Measurements from ENCODE around the gene GDF11. TPM values are rescaled to one million over a fixed set of nuclear protein-coding genes. Genes with fewer than 3 reads are reported as not detected.

Gene GDF11
- total RNA-seq, 1 experiment from 2014 or later, result 31.8 TPM

GRCh38 chr12:55736076-55736475 lies 6.8 kb upstream of the GDF11 start:
- H3K4ac ChIP-seq (ENCODE audit: low read depth, low read length), result no peak overlapping the region
- no peak overlapping the region for H3K9ac ChIP-seq (ENCODE audit: extremely low read depth, insufficient read length, low read length)
- no peak overlapping the region for H3K4me2 ChIP-seq (ENCODE audit: insufficient read depth, insufficient read length, low read length)
- no peaks in the 10 kb centered on the region for H3K79me1 ChIP-seq (ENCODE audit: insufficient read depth, low read depth, low read length, poor library complexity, severe bottlenecking)
- H2BK15ac ChIP-seq (ENCODE audit: low read depth, low read length), result no peak overlapping the region
- no peaks in the 10 kb centered on the region for H3K9me3 ChIP-seq (ENCODE audit: control insufficient read depth, low read depth, low read length)
- WGBS (ENCODE audit: extremely low coverage, insufficient read length, low lambda C conversion rate), result no CpG with 5 or more reads among the region's 3 CpGs
- no peaks in the 10 kb centered on the region for H3K4me1 ChIP-seq (ENCODE audit: insufficient read depth, low read length)
- no peak overlapping the region for H2BK120ac ChIP-seq (ENCODE audit: low read depth, low read length, poor library complexity, severe bottlenecking)
- H2AFZ ChIP-seq (ENCODE audit: low read length), result no peak overlapping the region
- no peak overlapping the region for H3K18ac ChIP-seq (ENCODE audit: insufficient read length, low read depth, low read length)
- H3K36me3 Mint-ChIP-seq (ENCODE audit: insufficient read depth in 1 of 3, low read depth in 3 of 3), result no peaks in the 10 kb centered on the region; a peak in 1 of 7 replicates
- no peak overlapping the region for H4K5ac ChIP-seq (ENCODE audit: insufficient read length, low read depth, low read length)
- DNase-seq, result no peak
- H3K4me1 Mint-ChIP-seq, result peaks cover 21 to 26% of the 10 kb centered on the region in 2 experiments
- no peak overlapping the region for H3K14ac ChIP-seq (ENCODE audit: insufficient read depth, low read length)
- H3K27me3 ChIP-seq (ENCODE audit: insufficient read depth, low read length), result no peaks in the 10 kb centered on the region
- H3K27ac Mint-ChIP-seq, result peak overlapping the region in 1 of 3 experiments; percentile 67; a peak in 1 of 7 replicates
- H2BK5ac ChIP-seq (ENCODE audit: insufficient read length, low read length), result no peak overlapping the region
- H3K23ac ChIP-seq (ENCODE audit: insufficient read length, low read depth, low read length), result no peak overlapping the region
- no peak overlapping the region for H4K8ac ChIP-seq (replicated peaks; ENCODE audit: insufficient read length, low read depth, low read length)
- no peak overlapping the region for H2AK5ac ChIP-seq (ENCODE audit: insufficient read length, low read length)
- no peaks in the 10 kb centered on the region; the same call in 1 of the 2 replicates for H3K27me3 Mint-ChIP-seq (ENCODE audit: low read depth)
- no peaks in the 10 kb centered on the region for H3K79me2 ChIP-seq (ENCODE audit: insufficient read depth, low read length)
- H2BK12ac ChIP-seq (ENCODE audit: insufficient read length, low read depth, low read length), result no peak overlapping the region
- no peak overlapping the region for H3T11ph ChIP-seq (ENCODE audit: low read length)
- H4K91ac ChIP-seq (ENCODE audit: insufficient read length, low read depth, low read length), result no peak overlapping the region
- peaks cover 2% of the 10 kb centered on the region for H4K20me1 ChIP-seq (ENCODE audit: control insufficient read depth, insufficient read depth, insufficient read length)
- no peaks in the 10 kb centered on the region for H3K9me3 Mint-ChIP-seq
- H2BK20ac ChIP-seq (ENCODE audit: low read depth, low read length, poor library complexity, severe bottlenecking), result no peak overlapping the region
- H3K23me2 ChIP-seq (ENCODE audit: insufficient read length, low read depth, low read length, poor library complexity, severe bottlenecking), result peaks cover 9% of the 10 kb centered on the region
- peak overlapping the region in 1 of 2 experiments; percentile 50; a peak in 2 of 5 replicates for H3K4me3 Mint-ChIP-seq
- TF ChIP-seq CTCF (conservative IDR thresholded peaks at IDR 0.05), result no peak
- no peak overlapping the region for H3K27ac ChIP-seq (ENCODE audit: insufficient read length, low read depth, low read length)
- no peak overlapping the region for H3K56ac ChIP-seq (ENCODE audit: insufficient read length, low read depth, low read length)
